Measurements from ENCODE around the gene STRIT1.
"Not testable (repeated sequence)": the region's sequence is repeated elsewhere in the genome, so short reads cannot be mapped to it uniquely, and the experiment has no call there.

Gene STRIT1

GRCh38 chr3:155271343-155271613, 22.2 kb downstream of the STRIT1 start:
- DNase-seq (ENCODE audit: low spot score), result no peak

GRCh38 chr3:155270485-155271342, 22.8 kb downstream of the STRIT1 start:
- no peak for DNase-seq (ENCODE audit: low spot score)

GRCh38 chr3:155270063-155270462, 23.4 kb downstream of the STRIT1 start:
- DNase-seq (ENCODE audit: low spot score), result no peak

- not testable (repeated sequence) for DNase-seq (ENCODE audit: low spot score)
Observed at GRCh38 chr3:155262855-155263254, 30.6 kb downstream of the STRIT1 start.

- DNase-seq (ENCODE audit: low spot score), result no peak
Observed at GRCh38 chr3:155262295-155262694, 31.2 kb downstream of the STRIT1 start.

GRCh38 chr3:155254445-155254844, 39.0 kb downstream of the STRIT1 start:
- DNase-seq (ENCODE audit: low spot score), result no peak

GRCh38 chr3:155252535-155252934, 40.9 kb downstream of the STRIT1 start:
- DNase-seq (ENCODE audit: low spot score), result no peak

- DNase-seq (ENCODE audit: low spot score), result no peak
Observed at GRCh38 chr3:155252021-155252420, 41.5 kb downstream of the STRIT1 start.

- DNase-seq (ENCODE audit: low spot score), result no peak
Observed at GRCh38 chr3:155248531-155249187, 44.8 kb downstream of the STRIT1 start.

- DNase-seq (ENCODE audit: low spot score), result no peak
Observed at GRCh38 chr3:155244699-155245098, 48.8 kb downstream of the STRIT1 start.

- DNase-seq (ENCODE audit: low spot score), result no peak
Observed at GRCh38 chr3:155244216-155244615, 49.3 kb downstream of the STRIT1 start.

GRCh38 chr3:155243512-155243921, 50.0 kb downstream of the STRIT1 start:
- no peak for DNase-seq (ENCODE audit: low spot score)

- DNase-seq (ENCODE audit: low spot score), result no peak
Observed at GRCh38 chr3:155242342-155242741, 51.1 kb downstream of the STRIT1 start.

- DNase-seq (ENCODE audit: low spot score), result no peak
Observed at GRCh38 chr3:155241579-155241978, 51.9 kb downstream of the STRIT1 start.
